H1 (cell line): ENCODE data around the gene SLC26A8. TPM values are rescaled to one million over a fixed set of nuclear protein-coding genes. Genes with fewer than 3 reads are reported as not detected.

Source experiments
- BACH1 ChIP-seq: IDR thresholded peaks from 2 replicates; pipeline ENCODE4 v1.6.1; 2012; ENCODE audit warnings: low read length, improper control_type of control experiment
- BCL11A ChIP-seq, 2 experiments: IDR thresholded peaks; one replicate each; pipeline ENCODE4 v1.6.1; 2011; ENCODE audit warnings: low read depth in 2 of 2, low read length in 2 of 2, mild to moderate bottlenecking in 2 of 2
- CBX5 ChIP-seq: fragments of 300-800, 300-1000 bp; sonication (generic); IDR thresholded peaks from 2 replicates; pipeline ENCODE4 v1.7.1; 2016; ENCODE audit warnings: antibody characterized with exemption, low read length, low read depth
- CHD7 ChIP-seq: fragments of 300-600 bp; sonication (generic); IDR thresholded peaks from 2 replicates; pipeline ENCODE4 v1.7.1; 2012; ENCODE audit warnings: low read length, moderate library complexity, mild to moderate bottlenecking, inconsistent platforms; ENCODE audit not compliant: insufficient replicate concordance
- CTBP2 ChIP-seq: IDR thresholded peaks from 2 replicates; pipeline ENCODE4 v1.7.0; 2011; ENCODE audit warnings: borderline replicate concordance, mild to moderate bottlenecking, moderate library complexity, mixed read lengths, low read length; ENCODE audit not compliant: insufficient read depth, insufficient read length
- KDM4A ChIP-seq: IDR thresholded peaks from one replicate; pipeline ENCODE4 v1.7.1; 2012; ENCODE audit warnings: low read depth, mild to moderate bottlenecking, moderate library complexity, low read length, inconsistent platforms; ENCODE audit not compliant: severe bottlenecking
- SIX5 ChIP-seq: IDR thresholded peaks from 2 replicates; pipeline ENCODE4 v1.6.1; 2011; ENCODE audit warnings: mild to moderate bottlenecking, low read depth, low read length
- TBP ChIP-seq: IDR thresholded peaks from 2 replicates; pipeline ENCODE4 v1.6.1; 2011; ENCODE audit warnings: low read depth, low read length, improper control_type of control experiment
- polyA plus RNA-seq, 7 experiments: library from polyadenylated mRNA; depleted of rRNA in 3 of 7; stranded (reverse) in 5 of 7; unstranded in 2 of 7; fragments of >200 nt in 5 of 7; fragments of 200-250 nt in 2 of 7; gene quantifications; 1 replicate in 5 of 7; 2 replicates in 1 of 7; 4 replicates in 1 of 7; pipeline versions ENCODE4 v1.2.1 to v1.2.3, GENCODE V29; 2011 to 2013; ENCODE audit warnings: missing spikeins in 2 of 7, mixed read lengths in 2 of 7
- total RNA-seq: library from RNA; stranded (reverse); fragmentation: NEBNext Ultra II Directional; extraction: Animal tissue kit (Norgen Biotek cat#: 25700); gene quantifications from 2 replicates; pipeline ENCODE4 v1.2.1, GENCODE V29; 2021

Gene SLC26A8
- total and polyA plus RNA-seq, 2 of the 8 experiments (the other 6 are each of a cell fraction or from before 2014, with no cell fraction given): 0.56 to 0.57 TPM

GRCh38 chr6:36050947-36051710 is 26.7 kb upstream of the SLC26A8 start (continued):
- TF ChIP-seq CHD7: no peak
- no peak for TF ChIP-seq TBP
- no peak for TF ChIP-seq BCL11A (IDR thresholded peaks at IDR 0.05; ENCODE audit: low read depth in 2 of 2, low read length in 2 of 2)
- no peak for TF ChIP-seq KDM4A
- TF ChIP-seq CTBP2: no peak
- no peak for TF ChIP-seq SIX5
- TF ChIP-seq BACH1: no peak
- no peak for TF ChIP-seq CBX5
